Urothelium cell line (cell line): ENCODE data around the gene POLD2.

Experiments
- DNase-seq: peaks from one replicate; pipeline ENCODE4 v3.0.0; 2011; ENCODE audit warnings: low spot score, mixed read lengths
- FAIRE-seq: peaks from 2 replicates; lab custom pipeline; 2011; peaks lifted over from hg19 to GRCh38; lab: Jason Lieb, UNC

Gene POLD2

DNA sequence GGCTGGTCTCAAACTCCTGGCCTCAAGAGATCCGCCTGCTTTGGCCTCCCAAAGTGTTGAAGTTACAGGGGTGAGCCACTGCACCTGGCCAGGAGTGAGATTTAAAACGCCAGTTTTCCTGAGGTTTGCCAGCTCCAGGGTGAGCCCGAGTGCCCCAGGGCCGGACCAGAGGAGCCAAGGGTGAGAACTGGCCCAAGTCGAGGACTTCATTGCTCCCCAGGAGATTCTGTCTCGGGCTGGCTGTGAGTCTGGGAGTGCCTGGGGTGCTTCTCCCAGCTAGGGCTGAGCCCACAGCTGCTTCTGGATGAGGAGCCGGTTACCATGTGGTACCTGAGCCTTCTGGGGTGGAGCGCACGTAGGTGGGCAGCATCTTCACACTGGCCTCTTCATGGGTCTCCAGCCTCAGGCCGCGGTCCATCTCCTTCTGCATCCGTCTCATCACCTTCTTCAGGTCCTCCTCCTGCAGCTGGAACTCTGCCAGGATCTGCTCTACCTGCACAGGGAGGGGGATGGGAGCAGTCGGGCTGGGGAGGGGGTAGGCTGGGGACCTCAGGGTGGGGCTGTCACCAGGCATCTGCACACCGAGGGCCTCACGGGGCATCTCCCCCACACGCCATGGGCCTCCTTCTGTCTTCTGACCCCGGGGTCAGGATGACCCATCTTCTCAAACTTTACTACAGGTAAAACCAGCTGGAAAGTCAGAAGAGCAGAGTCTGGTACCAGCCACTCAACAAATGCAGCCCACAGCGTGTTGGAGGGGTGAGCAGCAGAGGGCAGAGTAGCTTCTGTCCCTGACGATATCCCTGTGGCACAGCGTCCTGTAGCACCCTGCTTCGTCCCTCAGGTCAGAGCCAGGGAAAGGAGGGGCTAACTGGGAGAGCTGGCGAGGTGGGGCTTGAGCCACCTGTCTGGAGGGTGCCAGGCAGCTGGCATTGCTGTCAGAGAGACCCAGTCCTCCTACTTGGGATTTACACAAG lies 29.9 kb upstream of the POLD2 start:
- peak; percentile 63 for FAIRE-seq
- DNase-seq: no peak

DNA sequence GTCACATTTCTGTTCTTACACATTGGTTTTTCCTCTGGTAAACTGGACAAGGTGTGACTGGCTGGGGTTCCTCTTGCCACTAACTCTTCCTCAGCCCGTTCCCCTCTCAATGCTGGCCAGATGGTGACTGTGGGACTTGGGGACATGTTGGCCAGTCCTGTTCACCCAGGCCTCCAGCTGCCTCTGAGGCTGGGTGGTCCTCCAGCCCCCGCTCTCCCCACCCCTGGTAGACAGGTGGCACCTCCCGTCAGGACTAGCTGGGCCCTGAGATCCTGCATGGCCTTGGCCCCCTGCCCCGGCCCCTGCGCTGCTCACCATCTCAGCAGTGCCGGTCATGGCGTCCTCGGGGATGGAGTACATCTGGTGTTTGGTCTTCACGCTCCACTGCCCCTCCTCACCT lies 28.6 kb upstream of the POLD2 start:
- no peak for DNase-seq
- FAIRE-seq: peak; percentile 55

DNA sequence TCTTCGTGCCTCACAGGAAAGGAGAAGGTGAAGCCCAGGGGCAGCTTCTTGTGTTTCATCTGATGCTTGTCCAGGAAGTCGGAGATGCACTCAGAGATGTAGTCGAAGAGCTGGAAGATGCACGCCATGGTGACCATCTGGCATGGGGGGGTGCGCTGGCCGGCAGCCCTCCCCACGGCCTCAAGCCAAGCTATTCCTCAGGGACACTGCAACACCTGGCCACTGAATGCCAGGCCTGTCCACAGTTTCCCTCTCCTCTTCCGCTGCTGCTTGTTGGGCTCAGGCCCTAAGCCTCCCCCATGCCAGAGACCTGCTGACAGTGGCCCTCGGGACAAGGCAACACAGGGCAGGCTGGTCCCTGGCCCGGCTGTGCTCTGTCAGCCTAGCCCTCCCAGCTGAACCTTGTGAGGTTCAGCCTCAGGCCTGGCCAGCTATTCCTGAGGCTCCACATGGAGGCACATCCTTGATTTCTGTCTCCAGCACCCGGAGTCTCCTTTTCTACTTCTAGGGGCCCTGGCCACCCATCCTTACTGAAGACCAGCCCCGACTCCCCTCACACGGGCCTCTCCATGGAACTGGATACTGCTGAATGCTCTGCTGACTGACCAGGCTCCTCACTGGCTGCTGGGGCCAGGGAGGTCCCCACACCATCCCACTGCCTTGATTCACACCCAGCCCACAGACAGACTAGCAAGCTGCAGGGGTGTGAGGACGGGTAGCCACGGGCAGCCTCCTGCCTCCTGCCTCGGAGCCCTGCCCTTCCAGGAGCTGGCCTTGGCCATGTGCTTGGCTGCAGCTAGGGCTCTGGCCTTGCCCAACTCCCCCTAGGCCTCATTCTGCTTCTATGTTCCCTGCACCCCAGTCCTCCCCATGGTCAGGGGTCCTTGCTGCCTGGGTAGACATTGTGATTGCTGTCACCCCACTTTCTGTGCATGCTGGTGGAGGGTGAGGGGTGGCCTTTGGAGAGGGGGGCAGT lies 27.9 kb upstream of the POLD2 start:
- DNase-seq: no peak
- peak; percentile 73 for FAIRE-seq

DNA sequence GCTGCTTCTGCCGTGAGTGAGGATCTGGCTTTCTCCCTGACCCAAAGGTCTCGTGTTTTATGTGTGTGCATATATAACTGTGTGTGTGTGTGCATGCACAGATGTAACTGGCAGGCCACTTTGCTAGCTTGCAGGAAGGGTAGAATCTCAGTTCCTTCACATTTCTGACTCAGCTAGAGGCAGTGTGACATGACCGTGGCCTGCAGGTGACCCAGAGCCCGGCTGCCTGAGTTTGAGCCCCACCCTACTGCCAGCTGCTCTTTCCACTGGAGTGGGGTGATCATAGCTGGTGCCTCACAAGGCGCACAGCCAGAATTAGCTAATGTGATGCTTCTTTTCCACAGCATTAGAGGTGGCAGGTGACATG lies 27.1 kb upstream of the POLD2 start:
- DNase-seq: no peak
- peak; percentile 48 for FAIRE-seq

GRCh38 chr7:44149571-44150465 lies 26.5 kb upstream of the POLD2 start:
- DNase-seq: no peak
- peak; percentile 61 for FAIRE-seq

DNA sequence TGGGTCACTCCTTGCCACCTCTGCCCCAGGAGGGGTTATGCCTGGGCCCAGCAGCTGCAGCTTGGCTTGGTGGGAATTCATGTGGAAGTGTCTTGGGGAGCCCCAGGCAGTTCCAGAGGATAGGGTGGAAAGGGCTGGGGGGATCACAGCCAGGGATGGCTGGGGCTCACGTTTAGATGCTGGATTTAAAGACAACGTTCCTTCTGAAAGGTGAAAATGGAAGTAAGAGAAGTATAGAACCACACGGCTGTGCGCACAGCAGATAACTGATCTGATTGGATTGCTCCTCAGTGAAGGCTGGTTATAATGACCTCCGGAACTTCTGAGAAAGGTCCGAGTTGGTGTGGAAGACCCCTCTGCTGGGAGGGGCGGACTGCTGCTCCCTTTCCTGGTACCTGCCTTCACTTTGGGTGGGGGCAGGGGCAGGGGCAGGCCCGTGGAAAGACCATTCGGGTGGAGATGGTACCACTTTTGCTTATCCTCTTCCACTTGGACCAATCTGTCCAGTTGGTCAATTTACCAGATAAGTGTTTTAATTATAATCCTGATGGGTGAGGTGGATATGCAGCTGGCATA lies 25.7 kb upstream of the POLD2 start:
- DNase-seq (no peak), FAIRE-seq (no peak)

GRCh38 chr7:44148166-44148565 lies 24.8 kb upstream of the POLD2 start:
- DNase-seq (no peak), FAIRE-seq (no peak)

DNA sequence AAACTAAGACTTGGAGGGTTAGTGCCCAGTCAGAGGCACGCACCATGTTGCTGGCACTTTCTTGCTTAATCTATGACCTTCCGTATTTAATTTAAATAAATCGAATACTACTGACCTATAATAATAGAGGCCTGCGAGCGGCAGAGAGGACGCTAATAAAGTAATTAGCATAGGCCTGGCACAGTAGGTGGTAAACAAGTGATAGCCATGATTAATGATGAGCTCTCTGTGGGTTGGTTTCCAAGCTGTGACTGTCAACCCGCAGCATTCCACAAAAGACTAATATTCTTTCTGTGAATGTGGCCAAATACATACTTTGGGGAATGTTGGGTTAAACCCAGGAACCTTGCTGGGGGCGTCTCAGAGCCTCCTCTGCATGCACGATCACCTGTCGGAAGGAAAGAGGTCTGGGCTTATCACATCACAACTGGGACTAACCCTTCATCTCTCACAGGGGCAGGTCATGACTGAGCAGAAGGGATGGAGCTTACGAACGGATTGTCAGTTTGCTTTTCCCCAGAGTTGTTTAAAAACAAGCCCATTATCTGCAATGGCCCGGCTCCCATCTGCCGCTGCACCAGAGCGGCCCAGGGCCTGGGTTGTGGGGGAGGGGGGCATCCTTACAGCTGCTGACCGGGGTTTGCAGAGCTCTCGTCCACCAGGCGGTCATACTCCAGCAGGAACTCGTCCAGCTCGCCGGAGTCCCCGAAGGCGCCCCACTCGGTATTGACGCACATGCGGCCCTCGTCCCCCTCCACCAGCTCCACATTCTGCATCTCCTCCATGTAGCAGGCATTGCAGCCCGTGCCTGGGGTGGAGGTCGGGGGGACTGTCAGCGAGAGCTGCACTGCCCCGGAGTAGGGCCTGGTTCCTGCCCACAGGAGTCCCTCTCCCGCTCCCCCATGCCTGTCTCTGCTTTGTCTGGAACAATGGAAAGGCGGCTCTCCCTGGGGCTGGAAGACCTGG lies 24.0 kb upstream of the POLD2 start:
- FAIRE-seq (peak; percentile 37), DNase-seq (no peak)

GRCh38 chr7:44145969-44146911 lies 22.9 kb upstream of the POLD2 start:
- no peak for FAIRE-seq
- DNase-seq: peak; percentile 50

GRCh38 chr7:44145479-44145968 lies 22.2 kb upstream of the POLD2 start:
- FAIRE-seq (peak; percentile 87), DNase-seq (no peak)

GRCh38 chr7:44144968-44145478 lies 21.7 kb upstream of the POLD2 start:
- FAIRE-seq: no peak
- DNase-seq: no peak

GRCh38 chr7:44144426-44144967 lies 21.1 kb upstream of the POLD2 start:
- DNase-seq: no peak
- no peak for FAIRE-seq

GRCh38 chr7:44143646-44144250 lies 20.4 kb upstream of the POLD2 start:
- DNase-seq: no peak
- FAIRE-seq: no peak

DNA sequence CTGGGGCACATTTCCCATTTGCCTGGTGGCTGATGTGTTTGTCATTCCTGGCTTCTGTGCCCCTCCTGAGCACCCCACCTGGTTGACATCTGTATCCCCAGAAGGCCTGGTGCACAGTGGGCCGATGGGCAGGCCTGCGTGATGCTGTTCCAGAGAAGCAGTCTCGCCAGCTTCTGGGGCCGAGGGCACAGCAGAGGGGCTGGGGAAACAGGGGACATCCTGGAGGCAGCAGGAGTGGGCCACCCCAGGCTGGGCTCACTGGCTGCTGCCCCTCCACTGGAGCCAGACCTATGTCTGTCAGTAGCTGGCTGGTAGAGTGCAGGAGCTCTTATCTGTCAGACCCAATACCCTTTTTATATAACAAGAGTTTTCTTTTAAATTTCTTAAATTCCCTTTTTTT lies 18.7 kb upstream of the POLD2 start:
- DNase-seq (no peak), FAIRE-seq (peak; percentile 61)

DNA sequence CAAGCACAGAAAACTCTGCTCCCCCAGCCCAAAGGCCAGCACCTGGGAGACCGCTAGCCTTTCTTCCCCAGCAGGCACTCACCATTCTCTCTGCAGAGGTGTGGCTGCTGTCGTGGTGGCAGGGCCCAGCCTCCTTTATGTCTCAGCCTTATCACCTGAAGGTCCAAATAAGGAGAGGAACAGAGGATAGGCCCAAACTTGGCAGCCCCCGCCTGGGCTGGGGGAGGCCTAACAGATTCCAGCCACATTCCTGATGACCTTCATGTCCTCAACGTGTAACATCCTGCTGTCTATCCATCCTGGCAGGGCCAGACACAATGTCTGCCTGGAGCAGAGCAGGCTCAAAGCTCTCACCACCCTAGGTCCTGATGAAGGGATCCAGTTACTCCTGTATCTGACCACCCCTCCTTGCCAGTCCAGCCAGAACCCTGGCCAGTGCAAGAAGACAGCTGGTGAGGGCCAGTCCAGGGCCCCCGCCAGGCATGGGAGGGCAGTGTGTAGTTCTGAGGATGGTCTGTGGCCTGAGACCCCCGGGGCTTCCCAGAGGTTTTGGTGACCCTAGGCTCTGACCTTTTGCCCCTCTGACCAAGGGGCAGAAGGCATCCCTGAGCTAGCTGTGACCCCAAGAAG lies 18.0 kb upstream of the POLD2 start, which contains the start of gene MYL7:
Gene MYL7 (minus strand): TSS at position 112 of the 630 bp plus-strand sequence. CDS start 27 bp downstream, at position 85.
- FAIRE-seq (no peak), DNase-seq (no peak)

DNA sequence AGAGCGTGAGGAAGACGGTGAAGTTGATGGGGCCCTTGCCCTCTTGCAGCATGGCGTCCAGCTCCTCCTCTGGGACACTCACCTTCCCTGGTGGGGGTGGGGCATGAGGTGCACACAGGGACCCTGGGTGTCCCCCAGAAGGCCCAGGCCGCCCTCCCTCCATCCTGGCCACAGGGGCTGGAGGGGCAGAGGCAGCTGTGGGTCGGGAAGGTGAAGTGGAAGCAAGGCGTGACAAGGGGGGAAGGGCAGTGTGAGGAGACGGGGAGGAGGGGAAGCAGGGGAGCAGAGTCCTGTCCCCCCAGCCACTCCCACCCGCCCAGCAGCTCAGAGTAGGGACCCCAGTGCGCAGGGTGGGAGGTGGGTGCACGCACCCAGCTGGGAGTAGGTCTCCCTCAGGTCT lies 17.0 kb upstream of the POLD2 start:
- DNase-seq (no peak), FAIRE-seq (no peak)
